DMS114 treated with DMSO at 0.1 percent for 48 hours (cell line): ENCODE measurements around the gene CAB39.
"Not testable (repeated sequence)": the region's sequence is repeated elsewhere in the genome, so short reads cannot be mapped to it uniquely, and the experiment has no call there.

ENCODE experiments used
- DNase-seq: peaks from one replicate; lab custom pipeline; 2025; ENCODE audit not compliant: unreplicated experiment; lab: John Stamatoyannopoulos, UW

The CAB39 gene

GRCh38 chr2:230682546-230682945, 30.1 kb upstream of the CAB39 start:
- DNase-seq: no peak

DNA sequence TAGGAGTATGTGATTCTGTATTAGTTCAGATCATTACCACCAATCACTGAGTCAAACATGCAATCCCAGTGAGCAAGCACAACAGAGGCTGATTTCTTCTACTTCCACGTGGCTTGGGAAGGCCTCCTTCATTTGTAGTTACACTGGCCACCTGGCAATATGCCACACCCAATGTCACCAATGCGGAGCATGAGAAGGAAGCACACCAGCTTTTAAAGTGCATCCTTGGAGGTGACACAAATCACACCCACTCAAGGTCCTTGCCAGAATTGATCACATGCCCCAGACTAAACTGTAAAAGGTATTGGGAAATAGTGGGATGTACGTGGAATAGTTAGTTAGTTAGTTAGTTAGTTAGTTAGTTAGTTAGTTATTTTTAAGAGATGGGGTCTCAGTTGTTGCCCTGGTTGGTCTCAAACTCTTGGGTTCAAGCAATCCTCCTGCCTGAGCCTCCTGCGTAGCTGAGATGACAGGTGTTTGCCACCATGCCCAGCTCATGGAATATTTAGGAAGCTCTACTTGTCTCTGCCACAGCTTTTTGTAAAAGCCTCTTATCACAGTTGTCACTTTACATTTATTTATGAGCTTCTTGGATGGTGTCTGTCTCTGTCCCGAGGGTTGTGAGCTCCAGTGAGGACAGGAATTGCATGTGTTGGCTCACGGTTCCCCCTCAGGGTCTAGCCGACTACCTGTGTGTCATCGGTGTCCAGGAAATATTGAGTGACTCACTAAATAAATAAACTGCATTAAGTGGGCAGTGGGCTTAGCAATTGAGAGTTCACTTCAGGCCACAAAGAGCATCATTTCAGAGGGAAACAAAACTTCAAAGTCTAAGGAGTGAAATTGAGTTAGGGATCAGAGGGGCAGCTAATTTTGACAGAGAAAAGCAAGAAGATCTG, 28.1 kb upstream of the CAB39 start:
- no peak for DNase-seq

- DNase-seq: no peak
These were observed 27.5 kb upstream of the CAB39 start for GRCh38 chr2:230685178-230685577.

- no peak for DNase-seq
These were observed 25.1 kb upstream of the CAB39 start for GRCh38 chr2:230687498-230687897.

- DNase-seq: no peak
These were observed 24.2 kb upstream of the CAB39 start for GRCh38 chr2:230688490-230688889.

GRCh38 chr2:230690439-230690838, 22.2 kb upstream of the CAB39 start:
- DNase-seq: no peak

DNA sequence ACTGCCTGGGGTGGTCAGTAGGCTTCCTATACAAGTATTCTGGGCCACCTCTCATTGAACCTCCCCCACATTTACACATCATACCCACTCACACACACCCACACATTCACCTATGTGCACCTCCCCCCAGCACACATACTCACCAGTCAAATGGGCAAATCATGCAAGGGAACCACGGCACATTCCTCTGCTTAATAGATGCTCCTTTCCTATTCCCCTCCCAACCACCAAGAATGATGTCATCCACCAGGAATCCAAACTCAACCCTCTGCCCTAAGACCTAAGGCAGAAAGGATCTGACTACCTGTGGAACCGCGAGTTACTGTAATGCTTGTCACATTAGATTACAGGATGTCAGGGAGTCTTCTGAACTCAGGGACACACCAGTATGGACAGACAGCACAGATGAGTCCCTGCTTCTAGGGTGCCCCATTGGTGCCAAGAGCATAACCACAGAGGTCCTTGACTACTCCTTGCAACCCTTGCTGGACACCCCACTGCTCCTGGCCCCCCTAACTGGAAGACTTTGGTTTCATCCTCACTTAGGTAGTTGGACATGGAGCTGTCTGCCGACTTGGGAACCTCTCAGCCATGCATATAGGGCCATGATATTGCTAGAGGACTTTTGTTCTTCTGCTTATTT, 21.5 kb upstream of the CAB39 start:
- no peak for DNase-seq

DNA sequence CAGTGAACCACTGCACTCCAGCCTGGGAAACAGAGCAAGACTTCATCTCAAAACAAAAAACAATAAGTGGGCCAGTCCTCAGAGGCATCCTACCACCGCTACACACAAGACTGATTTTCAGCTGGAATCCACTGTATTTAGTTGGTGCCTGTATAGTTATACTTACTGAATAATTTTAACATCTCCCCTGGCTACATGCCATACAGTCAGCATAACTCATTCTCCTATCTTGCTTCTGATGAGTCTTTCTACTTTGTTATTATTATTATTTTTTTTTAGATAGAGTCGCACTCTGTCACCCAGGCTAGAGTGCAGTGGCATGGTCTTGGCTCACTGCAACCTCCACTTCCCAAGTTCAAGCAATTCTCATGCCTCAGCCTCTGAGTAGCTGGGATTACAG, 19.9 kb upstream of the CAB39 start:
- no peak for DNase-seq

DNA sequence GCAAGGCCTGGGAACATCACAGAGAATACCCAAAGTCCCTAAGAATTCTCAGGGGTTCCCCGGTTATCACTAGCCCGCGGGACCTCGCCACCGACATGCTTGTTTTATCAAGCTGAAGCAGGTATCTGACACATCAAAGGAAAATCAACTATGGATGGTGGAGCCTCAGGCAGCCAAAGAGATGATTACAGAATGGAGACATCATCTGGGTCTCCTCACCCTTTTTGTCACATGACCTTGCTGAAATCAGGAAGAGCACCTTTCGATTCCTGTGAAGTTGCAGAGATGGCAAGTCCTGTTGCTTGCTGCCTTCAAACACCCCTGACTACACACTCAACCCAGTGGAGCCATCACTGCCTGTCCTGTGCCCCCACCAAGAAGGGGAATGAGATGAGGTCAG, 19.2 kb upstream of the CAB39 start:
- DNase-seq: no peak

DNA sequence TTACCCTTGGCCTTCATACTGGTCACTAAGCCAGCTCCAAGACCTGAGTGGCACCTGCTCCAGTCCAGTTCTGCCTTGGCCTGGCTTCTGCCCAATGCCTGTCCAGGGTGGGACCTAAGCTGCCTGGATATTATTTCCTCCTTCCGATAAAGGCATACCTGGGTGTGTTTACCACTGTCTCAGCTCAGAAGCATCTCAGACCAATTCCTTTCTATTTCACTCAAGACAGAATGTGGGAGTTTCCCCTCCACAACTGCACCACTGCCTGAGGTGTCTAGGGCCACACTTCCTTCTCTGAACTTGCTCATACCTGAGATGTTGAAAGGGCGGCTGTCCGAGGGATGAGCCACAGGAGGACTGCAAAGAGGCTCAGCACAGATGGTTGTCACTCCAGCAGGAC, 18.4 kb upstream of the CAB39 start:
- no peak for DNase-seq

DNA sequence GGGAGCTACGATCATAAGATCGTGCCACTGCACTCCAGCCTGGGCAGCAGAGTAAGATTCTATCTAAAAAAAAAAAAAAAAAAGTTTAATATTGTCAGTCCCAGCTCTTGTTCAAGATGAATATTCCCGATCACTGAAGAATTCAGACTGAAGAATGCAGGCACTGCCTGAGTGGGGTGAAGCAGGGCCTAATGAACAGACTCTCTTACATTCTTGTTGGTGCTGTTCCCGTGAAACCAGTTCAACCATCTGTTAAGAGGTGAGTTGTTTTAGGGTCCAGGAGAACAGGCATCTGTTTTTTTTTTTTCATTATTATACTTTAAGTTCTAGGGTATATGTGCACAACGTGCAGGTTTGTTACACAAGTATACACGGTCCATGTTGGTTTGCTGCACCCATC, 17.1 kb upstream of the CAB39 start:
- DNase-seq: no peak

- DNase-seq: no peak
These were observed 16.0 kb upstream of the CAB39 start for GRCh38 chr2:230696670-230697069.

DNA sequence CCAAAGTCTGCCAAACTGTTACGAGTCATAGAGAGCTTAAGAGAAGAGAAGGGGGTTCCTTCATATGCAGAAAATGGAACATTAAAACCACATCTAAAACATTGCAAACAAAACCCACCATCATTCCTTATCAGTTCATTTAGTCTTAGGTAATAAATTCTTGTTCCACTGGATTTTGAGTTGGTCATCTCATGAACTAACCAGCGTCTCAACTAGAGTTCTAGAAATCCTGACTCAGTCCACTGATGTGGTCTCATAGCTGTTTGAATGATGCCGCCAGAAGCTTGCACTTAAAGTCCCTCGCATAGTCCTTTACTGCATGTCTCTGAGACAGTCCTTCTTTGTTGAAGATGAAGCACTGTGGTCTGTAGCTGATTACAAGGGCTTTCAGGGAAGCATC, 15.0 kb upstream of the CAB39 start:
- no peak for DNase-seq

DNA sequence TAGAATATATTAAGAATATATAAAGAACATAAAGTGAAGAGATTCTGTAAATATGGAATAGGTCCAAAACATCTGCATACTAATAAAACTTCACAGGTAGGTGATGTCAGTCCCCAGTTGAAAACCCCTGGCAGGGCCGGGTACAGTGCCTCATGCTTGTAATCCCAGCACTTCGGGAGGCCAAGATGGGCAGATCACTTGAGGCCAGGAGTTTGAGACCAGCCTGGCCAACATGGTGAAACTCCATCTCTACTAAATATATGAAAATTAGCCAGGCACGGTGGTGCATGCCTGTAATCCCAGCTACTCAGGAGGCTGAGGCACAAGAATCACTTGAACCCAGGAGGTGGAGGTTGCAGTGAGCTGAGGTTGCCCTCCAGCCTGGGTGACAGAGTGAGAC, 13.9 kb upstream of the CAB39 start:
- not testable (repeated sequence) for DNase-seq

DNA sequence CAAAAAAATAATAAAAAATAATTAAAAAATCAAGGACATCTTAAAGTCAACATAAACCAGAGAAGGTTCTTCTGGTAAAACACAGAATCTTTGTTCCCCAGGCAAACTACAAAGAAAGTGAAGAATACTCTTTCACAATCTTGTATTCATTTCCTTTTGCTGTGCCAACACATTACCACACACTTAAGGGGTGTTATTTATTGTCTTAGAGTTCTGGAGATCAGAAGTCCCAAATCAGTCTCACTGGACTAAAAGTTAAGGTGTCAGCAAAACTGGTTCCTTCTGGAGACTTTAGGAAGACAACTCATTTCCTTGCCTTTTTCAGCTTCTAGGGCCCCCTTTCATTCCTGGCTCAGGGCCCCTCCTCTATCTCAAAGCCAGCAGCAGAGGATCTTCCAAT, 12.2 kb upstream of the CAB39 start:
- no peak for DNase-seq

DNA sequence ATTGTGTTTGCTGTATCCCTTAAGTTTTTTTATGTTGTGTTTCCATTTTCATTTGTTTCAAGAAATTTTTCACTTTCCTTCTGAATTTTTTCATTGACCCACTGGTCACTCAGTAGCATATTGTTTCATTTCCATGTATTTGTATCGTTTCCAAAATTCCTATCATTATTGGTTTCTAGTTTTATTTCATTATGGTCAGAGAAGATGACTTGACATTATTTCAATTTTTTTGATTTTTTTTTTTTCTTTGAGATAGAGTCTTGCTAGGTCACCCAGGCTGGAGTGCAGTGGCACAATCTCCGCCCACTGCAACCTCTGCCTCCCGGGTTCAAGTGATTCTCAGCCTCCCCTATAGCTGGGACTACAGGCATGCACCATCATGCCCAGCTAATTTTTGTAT, 11.3 kb upstream of the CAB39 start:
- no peak for DNase-seq

GRCh38 chr2:230702457-230702856, 10.2 kb upstream of the CAB39 start:
- DNase-seq: not testable (repeated sequence)

- DNase-seq: no peak
These were observed 9.1 kb upstream of the CAB39 start for GRCh38 chr2:230703514-230703913.

GRCh38 chr2:230706053-230706521, 6.6 kb upstream of the CAB39 start:
- DNase-seq: no peak

- no peak for DNase-seq
These were observed 5.7 kb upstream of the CAB39 start for GRCh38 chr2:230706966-230707365.

- no peak for DNase-seq
These were observed 4.4 kb upstream of the CAB39 start for GRCh38 chr2:230708204-230708603.

- no peak for DNase-seq
These were observed 1.4 kb upstream of the CAB39 start for GRCh38 chr2:230711224-230711623.
